PFSK-1 (cell line): ENCODE measurements around the gene CLTCL1.

ENCODE experiments used
- FOXP2 ChIP-seq: optimal IDR thresholded peaks from 2 replicates; pipeline ENCODE3; 2011; ENCODE audit warnings: borderline replicate concordance, control low read depth, inconsistent platforms; ENCODE audit not compliant: insufficient read depth; ENCODE audit errors: extremely low read length, extremely low read depth
- POLR2AphosphoS5 ChIP-seq: IDR thresholded peaks from 2 replicates; pipeline ENCODE4 v1.6.1; 2012; ENCODE audit warnings: low read depth, mild to moderate bottlenecking, control low read depth, low read length, moderate library complexity
- SIN3A ChIP-seq: IDR thresholded peaks from 2 replicates; pipeline ENCODE4 v1.6.1; 2012; ENCODE audit warnings: mild to moderate bottlenecking, low read length, moderate library complexity, borderline replicate concordance; ENCODE audit not compliant: insufficient read depth
- TAF1 ChIP-seq: IDR thresholded peaks from 2 replicates; pipeline ENCODE4 v1.6.1; 2012; ENCODE audit warnings: low read length, control low read depth, borderline replicate concordance; ENCODE audit not compliant: insufficient read depth
- TF ChIP-seq, protein P1 (sequence below), 2 experiments: IDR thresholded peaks; 2 replicates each; pipeline versions ENCODE4 v1.6.1 to v1.8.0; 2011 to 2012; ENCODE audit warnings: low read depth in 2 of 2, low read length in 2 of 2, control low read depth in 1 of 2, inconsistent platforms in 1 of 2, mild to moderate bottlenecking in 1 of 2, moderate library complexity in 1 of 2; ENCODE audit not compliant: insufficient read depth in 1 of 2

CLTCL1 gene

DNA sequence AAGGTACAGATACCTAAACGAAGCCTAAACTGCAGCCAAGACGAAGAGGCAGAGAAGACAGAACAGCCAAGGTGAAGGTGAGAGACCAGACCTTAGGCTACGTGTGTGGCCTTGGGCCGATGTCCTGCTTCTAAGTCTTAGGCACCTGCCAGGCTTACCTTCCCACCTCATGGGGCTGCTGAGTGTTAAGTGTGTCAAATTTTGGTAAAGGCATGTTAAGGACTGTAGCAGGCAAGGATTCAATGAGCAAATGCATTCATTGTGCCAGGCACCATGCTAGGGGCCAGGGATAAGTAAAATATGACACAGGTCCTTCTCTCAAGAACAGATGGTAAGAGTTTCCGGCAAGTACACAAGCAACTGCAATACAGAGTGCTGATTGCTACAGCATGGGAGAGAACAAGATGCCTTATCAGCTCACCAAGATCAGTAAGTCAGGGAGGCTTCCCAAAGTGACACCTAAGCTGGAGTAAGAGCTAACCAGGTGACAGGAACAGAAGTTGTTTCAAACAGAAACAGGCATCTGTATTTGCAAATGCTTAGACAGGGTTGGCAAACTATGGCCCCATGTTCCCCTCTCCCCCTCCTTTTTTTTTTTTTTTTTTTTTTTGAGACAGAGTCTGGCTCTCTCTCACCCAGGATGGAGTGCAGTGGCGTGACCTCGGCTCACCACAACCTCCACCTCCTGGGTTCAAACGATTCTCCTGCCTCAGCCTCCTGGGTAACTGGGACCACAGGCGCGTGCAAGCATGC is 46.7 kb downstream of the CLTCL1 start:
- TF ChIP-seq SIN3A (no peak), POLR2AphosphoS5 (no peak), TAF1 (no peak), FOXP2 (no peak)
- TF ChIP-seq, protein P1, sequence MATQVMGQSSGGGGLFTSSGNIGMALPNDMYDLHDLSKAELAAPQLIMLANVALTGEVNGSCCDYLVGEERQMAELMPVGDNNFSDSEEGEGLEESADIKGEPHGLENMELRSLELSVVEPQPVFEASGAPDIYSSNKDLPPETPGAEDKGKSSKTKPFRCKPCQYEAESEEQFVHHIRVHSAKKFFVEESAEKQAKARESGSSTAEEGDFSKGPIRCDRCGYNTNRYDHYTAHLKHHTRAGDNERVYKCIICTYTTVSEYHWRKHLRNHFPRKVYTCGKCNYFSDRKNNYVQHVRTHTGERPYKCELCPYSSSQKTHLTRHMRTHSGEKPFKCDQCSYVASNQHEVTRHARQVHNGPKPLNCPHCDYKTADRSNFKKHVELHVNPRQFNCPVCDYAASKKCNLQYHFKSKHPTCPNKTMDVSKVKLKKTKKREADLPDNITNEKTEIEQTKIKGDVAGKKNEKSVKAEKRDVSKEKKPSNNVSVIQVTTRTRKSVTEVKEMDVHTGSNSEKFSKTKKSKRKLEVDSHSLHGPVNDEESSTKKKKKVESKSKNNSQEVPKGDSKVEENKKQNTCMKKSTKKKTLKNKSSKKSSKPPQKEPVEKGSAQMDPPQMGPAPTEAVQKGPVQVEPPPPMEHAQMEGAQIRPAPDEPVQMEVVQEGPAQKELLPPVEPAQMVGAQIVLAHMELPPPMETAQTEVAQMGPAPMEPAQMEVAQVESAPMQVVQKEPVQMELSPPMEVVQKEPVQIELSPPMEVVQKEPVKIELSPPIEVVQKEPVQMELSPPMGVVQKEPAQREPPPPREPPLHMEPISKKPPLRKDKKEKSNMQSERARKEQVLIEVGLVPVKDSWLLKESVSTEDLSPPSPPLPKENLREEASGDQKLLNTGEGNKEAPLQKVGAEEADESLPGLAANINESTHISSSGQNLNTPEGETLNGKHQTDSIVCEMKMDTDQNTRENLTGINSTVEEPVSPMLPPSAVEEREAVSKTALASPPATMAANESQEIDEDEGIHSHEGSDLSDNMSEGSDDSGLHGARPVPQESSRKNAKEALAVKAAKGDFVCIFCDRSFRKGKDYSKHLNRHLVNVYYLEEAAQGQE (IDR thresholded peaks at IDR 0.05; ENCODE audit: insufficient read depth in 1 of 2, low read depth in 2 of 2, low read length in 2 of 2) = no peak

DNA sequence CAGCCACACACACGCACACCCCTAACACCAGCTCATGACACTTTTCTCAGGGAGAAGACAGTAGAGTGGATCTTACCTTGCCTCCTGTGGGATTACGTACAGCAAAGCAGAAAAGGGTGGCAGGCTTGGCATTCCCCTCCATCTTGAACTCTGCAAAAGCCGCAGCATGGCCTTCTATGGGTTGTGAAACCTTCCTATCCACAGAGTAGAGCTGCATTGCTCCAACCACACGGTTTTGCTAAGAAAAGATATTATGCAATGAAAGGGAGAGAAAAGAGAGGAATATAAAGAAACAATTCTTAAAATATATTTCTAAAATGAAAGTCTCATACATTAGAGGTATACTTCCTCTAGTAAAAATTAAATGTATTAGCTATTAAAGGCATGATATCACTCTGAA is 48.8 kb downstream of the CLTCL1 start:
- TF ChIP-seq FOXP2 = no peak
- TF ChIP-seq, protein P1 (IDR thresholded peaks at IDR 0.05; ENCODE audit: insufficient read depth in 1 of 2, low read depth in 2 of 2, low read length in 2 of 2) = no peak
- TF ChIP-seq POLR2AphosphoS5 = no peak
- no peak for TF ChIP-seq SIN3A
- no peak for TF ChIP-seq TAF1

GRCh38 chr22:19241593-19241906 is 50.0 kb downstream of the CLTCL1 start:
- no peak for TF ChIP-seq SIN3A
- TF ChIP-seq POLR2AphosphoS5 = no peak
- no peak for TF ChIP-seq TAF1
- TF ChIP-seq FOXP2 = no peak
- TF ChIP-seq, protein P1 (IDR thresholded peaks at IDR 0.05; ENCODE audit: insufficient read depth in 1 of 2, low read depth in 2 of 2, low read length in 2 of 2) = no peak

DNA sequence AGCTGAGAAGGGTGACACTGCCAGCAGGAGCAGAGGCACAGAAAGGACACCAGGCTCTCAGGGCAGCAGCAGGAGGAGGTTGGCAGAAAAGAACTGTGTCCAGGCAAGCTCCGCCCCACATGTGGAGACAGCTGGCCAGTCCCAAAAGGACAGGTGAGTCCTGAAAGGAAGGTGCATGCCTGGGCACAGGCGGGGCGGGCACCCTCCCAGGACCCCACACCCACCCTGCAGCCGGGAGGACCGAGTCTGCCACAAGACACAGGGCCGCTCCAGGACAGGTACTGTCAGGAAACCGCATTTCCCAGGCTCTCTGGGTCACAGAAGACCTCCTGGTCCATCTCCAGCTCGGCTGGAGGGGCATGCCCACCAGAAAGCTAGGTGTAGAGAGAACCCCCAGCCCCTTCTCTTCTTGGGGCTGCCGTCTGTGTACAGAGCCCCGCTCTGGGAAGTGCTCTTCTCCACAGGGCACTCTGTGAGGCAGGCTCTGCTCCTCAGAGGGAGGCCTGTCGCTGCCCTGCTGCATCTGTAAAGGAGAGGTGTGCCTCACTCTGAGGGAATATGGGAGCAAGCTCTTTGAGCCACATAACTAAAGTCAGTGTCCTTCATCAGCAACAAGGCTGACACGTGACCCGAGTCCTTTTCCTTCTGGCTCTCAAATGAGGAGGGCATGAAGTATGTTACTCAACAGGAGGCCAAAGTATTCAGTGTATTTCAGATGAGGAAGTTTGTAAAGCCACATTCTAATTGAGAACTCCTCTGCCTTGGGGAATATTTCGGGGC is 50.5 kb downstream of the CLTCL1 start:
- TF ChIP-seq POLR2AphosphoS5 (no peak), TAF1 (no peak), FOXP2 (no peak), SIN3A (no peak)
- TF ChIP-seq, protein P1 (IDR thresholded peaks at IDR 0.05; ENCODE audit: insufficient read depth in 1 of 2, low read depth in 2 of 2, low read length in 2 of 2) = no peak
